Suprapubic skin (tissue), 3 donors: Measurements from ENCODE around the gene POTEF.

ENCODE experiments used
- POLR2A ChIP-seq, 2 donors: fragments of 450-650 bp; IDR thresholded peaks; one replicate each; pipeline ENCODE4 v1.6.1; 2017; ENCODE audit warnings: antibody characterized with exemption in 2 of 2, mild to moderate bottlenecking in 2 of 2, moderate library complexity in 2 of 2
- TF ChIP-seq, protein P1 (sequence below), 2 donors: fragments of 200-600 bp in 1 of 2; fragments of 450-650 bp in 1 of 2; sonication (generic) in 1 of 2; IDR thresholded peaks; one replicate each; pipeline ENCODE4 v1.5.1; 2016 to 2019; ENCODE audit warnings: antibody characterized with exemption in 2 of 2, mild to moderate bottlenecking in 1 of 2, moderate library complexity in 1 of 2

- TF ChIP-seq POLR2A (IDR thresholded peaks at IDR 0.05): no peak
- TF ChIP-seq, protein P1, sequence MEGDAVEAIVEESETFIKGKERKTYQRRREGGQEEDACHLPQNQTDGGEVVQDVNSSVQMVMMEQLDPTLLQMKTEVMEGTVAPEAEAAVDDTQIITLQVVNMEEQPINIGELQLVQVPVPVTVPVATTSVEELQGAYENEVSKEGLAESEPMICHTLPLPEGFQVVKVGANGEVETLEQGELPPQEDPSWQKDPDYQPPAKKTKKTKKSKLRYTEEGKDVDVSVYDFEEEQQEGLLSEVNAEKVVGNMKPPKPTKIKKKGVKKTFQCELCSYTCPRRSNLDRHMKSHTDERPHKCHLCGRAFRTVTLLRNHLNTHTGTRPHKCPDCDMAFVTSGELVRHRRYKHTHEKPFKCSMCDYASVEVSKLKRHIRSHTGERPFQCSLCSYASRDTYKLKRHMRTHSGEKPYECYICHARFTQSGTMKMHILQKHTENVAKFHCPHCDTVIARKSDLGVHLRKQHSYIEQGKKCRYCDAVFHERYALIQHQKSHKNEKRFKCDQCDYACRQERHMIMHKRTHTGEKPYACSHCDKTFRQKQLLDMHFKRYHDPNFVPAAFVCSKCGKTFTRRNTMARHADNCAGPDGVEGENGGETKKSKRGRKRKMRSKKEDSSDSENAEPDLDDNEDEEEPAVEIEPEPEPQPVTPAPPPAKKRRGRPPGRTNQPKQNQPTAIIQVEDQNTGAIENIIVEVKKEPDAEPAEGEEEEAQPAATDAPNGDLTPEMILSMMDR (IDR thresholded peaks at IDR 0.05): no peak
Measured at GRCh38 chr2:130154773-130155765, 26.0 kb upstream of the POTEF start.
